SK-N-SH (cell line): Measurements from ENCODE around the gene KRT75.

Source experiments
- CTCF ChIP-seq: fragments of 200-600 bp; sonication (generic); IDR thresholded peaks from 2 replicates; pipeline ENCODE4 v1.6.1; 2017; ENCODE audit warnings: antibody characterized with exemption, mild to moderate bottlenecking, moderate library complexity
- EP300 ChIP-seq, 2 experiments: IDR thresholded peaks; 2 replicates each; pipeline versions ENCODE4 v1.4.0 to v1.6.1; 2012; ENCODE audit warnings: borderline replicate concordance in 1 of 2, low read depth in 1 of 2, low read length in 1 of 2
- EZH2phosphoT487 ChIP-seq: fragments of 200-600 bp; sonication (generic); IDR thresholded peaks from 2 replicates; pipeline ENCODE4 v1.6.1; 2017; ENCODE audit warnings: low read depth, mixed run types, mild to moderate bottlenecking, antibody characterized with exemption, moderate library complexity, borderline replicate concordance
- RAD21 ChIP-seq: IDR thresholded peaks from 2 replicates; pipeline ENCODE4 v1.6.1; 2012; ENCODE audit warnings: mild to moderate bottlenecking, low read length
- USF2 ChIP-seq: fragments of 150-350 bp; IDR thresholded peaks from 2 replicates; pipeline ENCODE4 v1.6.1; 2017; ENCODE audit warnings: antibody characterized with exemption, low read length, low read depth, borderline replicate concordance

DNA sequence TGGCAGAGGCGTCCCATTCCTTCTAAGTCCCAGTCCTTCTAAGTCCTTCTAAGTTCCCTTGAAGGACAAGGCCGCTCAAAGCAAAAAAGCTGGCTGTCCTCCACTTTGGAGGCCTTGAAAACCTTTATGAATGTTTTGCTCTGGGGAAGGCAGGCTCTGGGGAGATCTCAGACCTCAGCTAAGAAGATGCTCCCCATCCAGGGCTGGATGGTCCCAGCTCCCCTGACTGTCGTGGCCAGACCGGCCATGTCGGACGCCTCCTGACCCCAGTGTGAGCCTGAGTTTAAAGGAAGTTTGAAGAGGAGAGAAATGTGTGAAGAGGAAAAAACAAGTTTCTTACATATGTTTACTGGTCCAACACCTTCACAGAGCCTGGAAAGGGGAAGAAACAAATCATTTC, 54.6 kb downstream of the KRT75 start:
- TF ChIP-seq EP300 (IDR thresholded peaks at IDR 0.05; ENCODE audit: borderline replicate concordance in 1 of 2, low read depth in 1 of 2, low read length in 1 of 2), result no peak
- no peak for TF ChIP-seq CTCF
- TF ChIP-seq RAD21, result no peak
- TF ChIP-seq EZH2phosphoT487, result no peak
- no peak for TF ChIP-seq USF2
